GM23338 (cell line): ENCODE measurements around the gene DYTN. TPM values are rescaled to one million over a fixed set of nuclear protein-coding genes. Genes with fewer than 3 reads are reported as not detected.

Experiments used
- ATAC-seq: fragments of 200-7000 bp; cut with Tn5 transposase; 3 replicates; pipeline ENCODE4 v1.9.1; 2020
- DNase-seq: peaks from one replicate; pipeline ENCODE4 v3.0.0-alpha.2; 2015; ENCODE audit warnings: low spot score
- H2AFZ ChIP-seq: fragments of 200-600 bp; sonication (generic); 2 replicates; pipeline ENCODE4 v1.8.0; 2016; ENCODE audit warnings: antibody characterized with exemption, mild to moderate bottlenecking, moderate library complexity
- H3F3A ChIP-seq: fragments of 200-600 bp; sonication (generic); replicated peaks from 2 replicates; pipeline ENCODE4 v1.8.0; 2017; ENCODE audit warnings: antibody characterized with exemption, mixed run types, low read depth
- H3K27ac ChIP-seq: fragments of 200-600 bp; sonication (generic); 2 replicates; pipeline ENCODE4 v1.6.1; 2016; ENCODE audit warnings: low read depth
- H3K27me3 ChIP-seq: fragments of 200-600 bp; sonication (generic); 2 replicates; pipeline ENCODE4 v1.8.0; 2016; ENCODE audit warnings: mild to moderate bottlenecking, mixed run types, moderate library complexity; ENCODE audit not compliant: insufficient read depth
- H3K36me3 ChIP-seq: fragments of 200-600 bp; sonication (generic); 2 replicates; pipeline ENCODE4 v1.8.0; 2016; ENCODE audit warnings: mild to moderate bottlenecking; ENCODE audit not compliant: insufficient read depth
- H3K4me1 ChIP-seq: fragments of 200-600 bp; sonication (generic); 2 replicates; pipeline ENCODE4 v1.8.0; 2016; ENCODE audit warnings: mild to moderate bottlenecking, moderate library complexity; ENCODE audit not compliant: insufficient read depth
- H3K4me2 ChIP-seq: fragments of 200-600 bp; sonication (generic); 2 replicates; pipeline ENCODE4 v1.7.1; 2017; ENCODE audit warnings: mixed run types
- H3K4me3 ChIP-seq: fragments of 200-600 bp; sonication (generic); 2 replicates; pipeline ENCODE4 v1.6.1; 2016; ENCODE audit warnings: mixed run types
- H3K79me2 ChIP-seq: fragments of 200-600 bp; sonication (generic); replicated peaks from 2 replicates; pipeline ENCODE4 v1.8.0; 2017; ENCODE audit warnings: mild to moderate bottlenecking; ENCODE audit not compliant: insufficient read depth
- H3K9me2 ChIP-seq: fragments of 200-600 bp; sonication (generic); 2 replicates; pipeline ENCODE4 v1.8.0; 2017; ENCODE audit not compliant: insufficient read depth
- H4K20me1 ChIP-seq: fragments of 200-600 bp; sonication (generic); replicated peaks from 2 replicates; pipeline ENCODE4 v1.8.0; 2017; ENCODE audit warnings: mild to moderate bottlenecking; ENCODE audit not compliant: insufficient read depth
- H3K27ac Mint-ChIP-seq: 2 replicates; pipeline ENCODE4 v1.8.0; 2020; ENCODE audit warnings: inconsistent platforms, mild to moderate bottlenecking, moderate library complexity, mixed read lengths
- H3K27me3 Mint-ChIP-seq: 3 replicates; pipeline ENCODE4 v1.8.0; 2022; ENCODE audit warnings: low read depth, mild to moderate bottlenecking, moderate library complexity, mixed read lengths, inconsistent platforms; ENCODE audit not compliant: insufficient read depth, poor library complexity
- H3K36me3 Mint-ChIP-seq: 3 replicates; pipeline ENCODE4 v1.8.0; 2021; ENCODE audit warnings: low read depth, mild to moderate bottlenecking, inconsistent platforms, moderate library complexity, mixed read lengths
- H3K4me1 Mint-ChIP-seq: 3 replicates; pipeline ENCODE4 v1.8.0; 2020; ENCODE audit warnings: mild to moderate bottlenecking, inconsistent platforms, mixed read lengths
- H3K4me3 Mint-ChIP-seq: 3 replicates; pipeline ENCODE4 v1.8.0; 2021; ENCODE audit warnings: moderate library complexity, mild to moderate bottlenecking, inconsistent platforms, mixed read lengths
- H3K9me3 Mint-ChIP-seq: 3 replicates; pipeline ENCODE4 v1.8.0; 2020; ENCODE audit warnings: moderate library complexity, mild to moderate bottlenecking, inconsistent platforms, mixed read lengths
- CREB1 ChIP-seq: fragments of 250-450 bp; sonication (Bioruptor Pico); IDR thresholded peaks from 2 replicates; pipeline ENCODE4 v1.5.0; 2020; ENCODE audit warnings: low read depth, mild to moderate bottlenecking, moderate library complexity
- EZH2 ChIP-seq: fragments of 200-600 bp; sonication (generic); IDR thresholded peaks from one replicate; pipeline ENCODE4 v1.8.0; 2017; ENCODE audit warnings: antibody characterized with exemption, mild to moderate bottlenecking, low read depth; ENCODE audit not compliant: unreplicated experiment
- POLR2AphosphoS5 ChIP-seq: IDR thresholded peaks from 2 replicates; pipeline ENCODE4 v1.6.1; 2016; ENCODE audit warnings: antibody characterized with exemption, low read depth
- STAT1 ChIP-seq: IDR thresholded peaks from one replicate; pipeline ENCODE4 v1.6.1; 2016; ENCODE audit warnings: antibody characterized with exemption; ENCODE audit not compliant: unreplicated experiment
- ZNF114 ChIP-seq: fragments of 250-450 bp; sonication (Bioruptor Pico); IDR thresholded peaks from 2 replicates; pipeline ENCODE4 v1.5.0; 2020; ENCODE audit warnings: mild to moderate bottlenecking, moderate library complexity
- polyA plus RNA-seq: library from polyadenylated mRNA; unstranded; fragments of >200 nt; fragmentation: Nextera tagmentation; extraction: Ambion mirVana; gene quantifications from 2 replicates; pipeline ENCODE4 v1.2.1, GENCODE V29; 2016
- total RNA-seq: library from RNA; depleted of rRNA; stranded (reverse); fragments of >200 nt; shearing (Covaris generic); gene quantifications from 2 replicates; pipeline ENCODE4 v1.2.3, GENCODE V29; 2014
- TF ChIP-seq, protein P1 (sequence below): IDR thresholded peaks from 2 replicates; pipeline ENCODE4 v1.6.1; 2016; ENCODE audit warnings: antibody characterized with exemption
- TF ChIP-seq, protein P2 (sequence below): IDR thresholded peaks from one replicate; pipeline ENCODE4 v1.6.1; 2018; ENCODE audit warnings: antibody characterized with exemption; ENCODE audit not compliant: unreplicated experiment
- TF ChIP-seq, protein P3 (sequence below): fragments of 250-450 bp; sonication (Bioruptor Pico); IDR thresholded peaks from 2 replicates; pipeline ENCODE4 v1.5.0; 2020; ENCODE audit warnings: mild to moderate bottlenecking, moderate library complexity

Gene DYTN
- total and polyA plus RNA-seq, 2 experiments from 2014 or later: not detected

DNA sequence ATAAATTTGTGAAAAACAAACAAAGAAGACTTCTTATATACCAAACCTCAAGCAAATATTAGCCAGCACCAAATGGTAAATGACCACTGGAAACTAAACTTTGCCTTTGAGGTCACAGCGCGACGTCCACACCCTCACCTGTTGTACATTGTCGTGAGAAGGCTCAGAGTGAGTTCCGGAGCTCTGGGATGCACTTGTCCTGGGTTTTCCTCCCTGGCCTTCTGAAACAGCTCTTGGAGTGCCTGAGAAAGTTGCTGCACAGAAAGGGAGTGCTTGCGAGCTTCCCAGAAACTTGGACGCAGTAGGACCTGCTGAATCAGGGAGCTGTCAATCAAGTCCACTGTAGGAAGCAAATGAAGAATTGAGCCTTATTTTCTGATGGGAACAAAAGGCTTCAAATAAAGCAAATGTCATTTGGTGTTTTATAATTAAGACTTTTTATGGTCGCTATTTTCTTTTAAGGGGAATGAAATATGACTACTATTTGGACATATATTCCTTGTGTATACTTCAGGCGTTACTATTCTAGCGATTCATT, 11.0 kb downstream of the DYTN start (continued):
- TF ChIP-seq ZNF114 (no peak), EZH2 (no peak), STAT1 (no peak), POLR2AphosphoS5 (no peak), CREB1 (CRISPR knock-in tag) (no peak)
- TF ChIP-seq, protein P1, sequence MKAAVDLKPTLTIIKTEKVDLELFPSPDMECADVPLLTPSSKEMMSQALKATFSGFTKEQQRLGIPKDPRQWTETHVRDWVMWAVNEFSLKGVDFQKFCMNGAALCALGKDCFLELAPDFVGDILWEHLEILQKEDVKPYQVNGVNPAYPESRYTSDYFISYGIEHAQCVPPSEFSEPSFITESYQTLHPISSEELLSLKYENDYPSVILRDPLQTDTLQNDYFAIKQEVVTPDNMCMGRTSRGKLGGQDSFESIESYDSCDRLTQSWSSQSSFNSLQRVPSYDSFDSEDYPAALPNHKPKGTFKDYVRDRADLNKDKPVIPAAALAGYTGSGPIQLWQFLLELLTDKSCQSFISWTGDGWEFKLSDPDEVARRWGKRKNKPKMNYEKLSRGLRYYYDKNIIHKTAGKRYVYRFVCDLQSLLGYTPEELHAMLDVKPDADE: no peak

DNA sequence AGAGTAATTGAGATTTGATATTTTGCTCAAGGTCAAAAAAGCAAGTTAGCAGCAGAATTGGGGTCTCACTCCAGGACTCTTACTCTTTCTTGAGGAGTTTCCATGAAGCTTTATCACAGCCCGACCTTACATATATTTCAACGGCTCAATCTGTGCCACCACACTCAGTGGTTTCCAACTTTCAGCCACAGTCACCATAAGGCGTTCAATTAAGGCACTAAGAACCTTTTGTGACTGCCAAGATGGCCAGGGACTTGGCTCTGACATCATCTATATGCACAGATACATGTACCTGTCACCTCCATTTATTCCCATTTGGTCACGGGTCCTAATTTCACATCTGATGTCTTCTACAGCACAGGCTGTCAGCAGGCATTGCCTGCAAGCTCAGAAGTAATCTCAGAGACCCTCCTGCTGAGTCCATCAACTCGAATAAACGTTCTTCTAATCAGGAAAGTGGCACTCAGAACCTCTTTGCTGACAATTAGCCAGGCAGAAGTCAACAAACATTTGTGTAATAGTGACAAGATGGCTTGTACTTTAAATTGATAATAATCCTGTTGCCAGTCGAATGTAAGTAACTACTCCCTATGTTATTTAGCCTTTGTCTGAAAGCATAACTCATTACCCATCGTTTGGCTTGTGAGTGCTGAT, 16.1 kb downstream of the DYTN start:
- Mint-ChIP-seq H3K4me1 (no peaks in the 10 kb centered on the region), H3K36me3 (no peaks in the 10 kb centered on the region), H3K27ac (no peak overlapping the region), H3K4me3 (no peak overlapping the region), H3K9me3 (no peaks in the 10 kb centered on the region), H3K27me3 (peaks cover 2% of the 10 kb centered on the region)
- no peak for ATAC-seq
- no peaks in the 10 kb centered on the region for H4K20me1 ChIP-seq
- TF ChIP-seq, protein P2, sequence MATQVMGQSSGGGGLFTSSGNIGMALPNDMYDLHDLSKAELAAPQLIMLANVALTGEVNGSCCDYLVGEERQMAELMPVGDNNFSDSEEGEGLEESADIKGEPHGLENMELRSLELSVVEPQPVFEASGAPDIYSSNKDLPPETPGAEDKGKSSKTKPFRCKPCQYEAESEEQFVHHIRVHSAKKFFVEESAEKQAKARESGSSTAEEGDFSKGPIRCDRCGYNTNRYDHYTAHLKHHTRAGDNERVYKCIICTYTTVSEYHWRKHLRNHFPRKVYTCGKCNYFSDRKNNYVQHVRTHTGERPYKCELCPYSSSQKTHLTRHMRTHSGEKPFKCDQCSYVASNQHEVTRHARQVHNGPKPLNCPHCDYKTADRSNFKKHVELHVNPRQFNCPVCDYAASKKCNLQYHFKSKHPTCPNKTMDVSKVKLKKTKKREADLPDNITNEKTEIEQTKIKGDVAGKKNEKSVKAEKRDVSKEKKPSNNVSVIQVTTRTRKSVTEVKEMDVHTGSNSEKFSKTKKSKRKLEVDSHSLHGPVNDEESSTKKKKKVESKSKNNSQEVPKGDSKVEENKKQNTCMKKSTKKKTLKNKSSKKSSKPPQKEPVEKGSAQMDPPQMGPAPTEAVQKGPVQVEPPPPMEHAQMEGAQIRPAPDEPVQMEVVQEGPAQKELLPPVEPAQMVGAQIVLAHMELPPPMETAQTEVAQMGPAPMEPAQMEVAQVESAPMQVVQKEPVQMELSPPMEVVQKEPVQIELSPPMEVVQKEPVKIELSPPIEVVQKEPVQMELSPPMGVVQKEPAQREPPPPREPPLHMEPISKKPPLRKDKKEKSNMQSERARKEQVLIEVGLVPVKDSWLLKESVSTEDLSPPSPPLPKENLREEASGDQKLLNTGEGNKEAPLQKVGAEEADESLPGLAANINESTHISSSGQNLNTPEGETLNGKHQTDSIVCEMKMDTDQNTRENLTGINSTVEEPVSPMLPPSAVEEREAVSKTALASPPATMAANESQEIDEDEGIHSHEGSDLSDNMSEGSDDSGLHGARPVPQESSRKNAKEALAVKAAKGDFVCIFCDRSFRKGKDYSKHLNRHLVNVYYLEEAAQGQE: no peak
- TF ChIP-seq POLR2AphosphoS5 (no peak), CREB1 (CRISPR knock-in tag) (no peak)
- TF ChIP-seq, protein P3, sequence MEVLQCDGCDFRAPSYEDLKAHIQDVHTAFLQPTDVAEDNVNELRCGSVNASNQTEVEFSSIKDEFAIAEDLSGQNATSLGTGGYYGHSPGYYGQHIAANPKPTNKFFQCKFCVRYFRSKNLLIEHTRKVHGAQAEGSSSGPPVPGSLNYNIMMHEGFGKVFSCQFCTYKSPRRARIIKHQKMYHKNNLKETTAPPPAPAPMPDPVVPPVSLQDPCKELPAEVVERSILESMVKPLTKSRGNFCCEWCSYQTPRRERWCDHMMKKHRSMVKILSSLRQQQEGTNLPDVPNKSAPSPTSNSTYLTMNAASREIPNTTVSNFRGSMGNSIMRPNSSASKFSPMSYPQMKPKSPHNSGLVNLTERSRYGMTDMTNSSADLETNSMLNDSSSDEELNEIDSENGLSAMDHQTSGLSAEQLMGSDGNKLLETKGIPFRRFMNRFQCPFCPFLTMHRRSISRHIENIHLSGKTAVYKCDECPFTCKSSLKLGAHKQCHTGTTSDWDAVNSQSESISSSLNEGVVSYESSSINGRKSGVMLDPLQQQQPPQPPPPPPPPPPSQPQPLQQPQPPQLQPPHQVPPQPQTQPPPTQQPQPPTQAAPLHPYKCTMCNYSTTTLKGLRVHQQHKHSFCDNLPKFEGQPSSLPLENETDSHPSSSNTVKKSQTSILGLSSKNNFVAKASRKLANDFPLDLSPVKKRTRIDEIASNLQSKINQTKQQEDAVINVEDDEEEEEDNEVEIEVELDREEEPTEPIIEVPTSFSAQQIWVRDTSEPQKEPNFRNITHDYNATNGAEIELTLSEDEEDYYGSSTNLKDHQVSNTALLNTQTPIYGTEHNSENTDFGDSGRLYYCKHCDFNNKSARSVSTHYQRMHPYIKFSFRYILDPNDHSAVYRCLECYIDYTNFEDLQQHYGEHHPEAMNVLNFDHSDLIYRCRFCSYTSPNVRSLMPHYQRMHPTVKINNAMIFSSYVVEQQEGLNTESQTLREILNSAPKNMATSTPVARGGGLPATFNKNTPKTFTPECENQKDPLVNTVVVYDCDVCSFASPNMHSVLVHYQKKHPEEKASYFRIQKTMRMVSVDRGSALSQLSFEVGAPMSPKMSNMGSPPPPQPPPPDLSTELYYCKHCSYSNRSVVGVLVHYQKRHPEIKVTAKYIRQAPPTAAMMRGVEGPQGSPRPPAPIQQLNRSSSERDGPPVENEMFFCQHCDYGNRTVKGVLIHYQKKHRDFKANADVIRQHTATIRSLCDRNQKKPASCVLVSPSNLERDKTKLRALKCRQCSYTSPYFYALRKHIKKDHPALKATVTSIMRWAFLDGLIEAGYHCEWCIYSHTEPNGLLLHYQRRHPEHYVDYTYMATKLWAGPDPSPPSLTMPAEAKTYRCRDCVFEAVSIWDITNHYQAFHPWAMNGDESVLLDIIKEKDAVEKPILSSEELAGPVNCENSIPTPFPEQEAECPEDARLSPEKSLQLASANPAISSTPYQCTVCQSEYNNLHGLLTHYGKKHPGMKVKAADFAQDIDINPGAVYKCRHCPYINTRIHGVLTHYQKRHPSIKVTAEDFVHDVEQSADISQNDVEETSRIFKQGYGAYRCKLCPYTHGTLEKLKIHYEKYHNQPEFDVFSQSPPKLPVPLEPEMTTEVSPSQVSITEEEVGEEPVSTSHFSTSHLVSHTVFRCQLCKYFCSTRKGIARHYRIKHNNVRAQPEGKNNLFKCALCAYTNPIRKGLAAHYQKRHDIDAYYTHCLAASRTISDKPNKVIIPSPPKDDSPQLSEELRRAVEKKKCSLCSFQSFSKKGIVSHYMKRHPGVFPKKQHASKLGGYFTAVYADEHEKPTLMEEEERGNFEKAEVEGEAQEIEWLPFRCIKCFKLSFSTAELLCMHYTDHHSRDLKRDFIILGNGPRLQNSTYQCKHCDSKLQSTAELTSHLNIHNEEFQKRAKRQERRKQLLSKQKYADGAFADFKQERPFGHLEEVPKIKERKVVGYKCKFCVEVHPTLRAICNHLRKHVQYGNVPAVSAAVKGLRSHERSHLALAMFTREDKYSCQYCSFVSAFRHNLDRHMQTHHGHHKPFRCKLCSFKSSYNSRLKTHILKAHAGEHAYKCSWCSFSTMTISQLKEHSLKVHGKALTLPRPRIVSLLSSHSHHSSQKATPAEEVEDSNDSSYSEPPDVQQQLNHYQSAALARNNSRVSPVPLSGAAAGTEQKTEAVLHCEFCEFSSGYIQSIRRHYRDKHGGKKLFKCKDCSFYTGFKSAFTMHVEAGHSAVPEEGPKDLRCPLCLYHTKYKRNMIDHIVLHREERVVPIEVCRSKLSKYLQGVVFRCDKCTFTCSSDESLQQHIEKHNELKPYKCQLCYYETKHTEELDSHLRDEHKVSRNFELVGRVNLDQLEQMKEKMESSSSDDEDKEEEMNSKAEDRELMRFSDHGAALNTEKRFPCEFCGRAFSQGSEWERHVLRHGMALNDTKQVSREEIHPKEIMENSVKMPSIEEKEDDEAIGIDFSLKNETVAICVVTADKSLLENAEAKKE: no peak
- H3K27ac ChIP-seq: no peak overlapping the region
- no peak overlapping the region for H3K4me2 ChIP-seq
- H3K4me3 ChIP-seq: no peak overlapping the region
- H3K36me3 ChIP-seq: no peaks in the 10 kb centered on the region
- no peaks in the 10 kb centered on the region for H3K4me1 ChIP-seq
- no peaks in the 10 kb centered on the region for H3K9me2 ChIP-seq
- no peaks in the 10 kb centered on the region for H3F3A ChIP-seq
- no peaks in the 10 kb centered on the region for H3K79me2 ChIP-seq
- no peak for DNase-seq
- H2AFZ ChIP-seq: no peak overlapping the region
- no peaks in the 10 kb centered on the region for H3K27me3 ChIP-seq
